ENCODE measurements around the gene SMARCA1. TPM values are rescaled to one million over a fixed set of nuclear protein-coding genes. Genes with fewer than 3 reads are reported as not detected.

Gene SMARCA1
- total and polyA plus RNA-seq, 2 of the 4 experiments (the other 2 are of a cell fraction), result 31.0 to 32.8 TPM

DNA sequence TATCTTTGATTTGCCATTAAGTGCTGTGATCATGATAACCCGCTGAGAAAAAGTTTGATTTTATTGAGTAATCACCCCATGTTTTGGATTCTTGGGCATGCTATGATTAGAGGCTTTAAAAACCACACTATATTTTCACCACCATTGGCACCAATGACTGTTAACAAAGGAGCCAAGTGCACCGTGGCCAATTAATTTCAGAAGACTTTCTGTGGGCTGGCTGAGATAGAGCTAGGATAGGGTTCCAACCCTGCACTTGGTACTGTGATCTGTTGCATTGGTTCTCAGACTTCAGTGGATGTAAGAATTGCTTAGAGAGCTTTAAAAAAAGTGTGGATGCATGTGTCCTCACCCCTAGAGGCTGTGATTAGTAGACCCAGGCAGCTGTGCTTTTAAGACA lies 49.1 kb upstream of the SMARCA1 start:
- no peak for DNase-seq

More for the DNA sequence above, 49.1 kb upstream of the SMARCA1 start:
- Histone ChIP-seq H4K20me1 (ENCODE audit: insufficient read depth, low read length) (no peaks in the 10 kb centered on the region), H3K9ac (ENCODE audit: low read depth, low read length) (no peak overlapping the region), H2BK5ac (ENCODE audit: low read depth, low read length, poor library complexity, severe bottlenecking) (no peak overlapping the region), H3K79me1 (ENCODE audit: low read depth in 1 of 2, low read length in 2 of 2) (no peaks in the 10 kb centered on the region; a peak in 1 of 4 replicates), H3K56ac (ENCODE audit: extremely low read depth, insufficient read depth, low read length) (no peak overlapping the region), H4K8ac (ENCODE audit: low read depth in 2 of 2, low read length in 2 of 2) (no peak overlapping the region), H2BK15ac (ENCODE audit: low read depth, low read length) (no peak overlapping the region), H4K5ac (ENCODE audit: low read depth, low read length) (no peak overlapping the region), H3K4me1 (ENCODE audit: control insufficient read depth, insufficient read depth, low read length) (no peaks in the 10 kb centered on the region), H3K27ac (ENCODE audit: insufficient read depth, low read length) (no peak overlapping the region), H3K18ac (ENCODE audit: low read depth, low read length) (no peak overlapping the region), H3K4ac (ENCODE audit: low read depth, low read length) (no peak overlapping the region), H4K91ac (ENCODE audit: insufficient read depth, low read depth, low read length) (no peak overlapping the region), H3K36me3 (ENCODE audit: control insufficient read depth, insufficient read depth, low read length) (peaks cover 8% of the 10 kb centered on the region; the same call in 1 of the 2 replicates), H3K4me3 (ENCODE audit: insufficient read depth, low read depth, low read length) (no peak overlapping the region), H3K9me1 (ENCODE audit: insufficient read depth, low read length) (no peaks in the 10 kb centered on the region), H3K14ac (replicated peaks; ENCODE audit: low read depth, low read length) (no peak overlapping the region), H2AK9ac (replicated peaks; ENCODE audit: low read depth, low read length, poor library complexity) (no peak overlapping the region), H3K23ac (ENCODE audit: low read depth, low read length) (no peak overlapping the region), H3K4me2 (ENCODE audit: low read depth, low read length) (no peak overlapping the region), H3K9me3 (ENCODE audit: control insufficient read depth, insufficient read depth, low read length) (no peaks in the 10 kb centered on the region), H2AK5ac (ENCODE audit: low read depth, low read length) (no peak overlapping the region), H2AFZ (replicated peaks; ENCODE audit: low read length, poor library complexity) (no peak overlapping the region), H3K27me3 (ENCODE audit: control insufficient read depth, insufficient read depth, low read length) (no peaks in the 10 kb centered on the region; the same call in 1 of the 2 replicates), H2BK120ac (ENCODE audit: low read depth, low read length) (no peak overlapping the region), H2BK20ac (ENCODE audit: low read depth, low read length) (no peak overlapping the region)
- TF ChIP-seq RFX5 (IDR thresholded peaks at IDR 0.05; ENCODE audit: low read depth, low read length) (no peak), MAFK (IDR thresholded peaks at IDR 0.05; ENCODE audit: low read depth, low read length) (no peak), RCOR1 (IDR thresholded peaks at IDR 0.05; ENCODE audit: insufficient replicate concordance, low read length) (no peak), MXI1 (IDR thresholded peaks at IDR 0.05; ENCODE audit: borderline replicate concordance, low read depth, low read length) (no peak), POLR2A (IDR thresholded peaks at IDR 0.05; ENCODE audit: low read depth, low read length) (no peak)
- TF ChIP-seq, protein P1, sequence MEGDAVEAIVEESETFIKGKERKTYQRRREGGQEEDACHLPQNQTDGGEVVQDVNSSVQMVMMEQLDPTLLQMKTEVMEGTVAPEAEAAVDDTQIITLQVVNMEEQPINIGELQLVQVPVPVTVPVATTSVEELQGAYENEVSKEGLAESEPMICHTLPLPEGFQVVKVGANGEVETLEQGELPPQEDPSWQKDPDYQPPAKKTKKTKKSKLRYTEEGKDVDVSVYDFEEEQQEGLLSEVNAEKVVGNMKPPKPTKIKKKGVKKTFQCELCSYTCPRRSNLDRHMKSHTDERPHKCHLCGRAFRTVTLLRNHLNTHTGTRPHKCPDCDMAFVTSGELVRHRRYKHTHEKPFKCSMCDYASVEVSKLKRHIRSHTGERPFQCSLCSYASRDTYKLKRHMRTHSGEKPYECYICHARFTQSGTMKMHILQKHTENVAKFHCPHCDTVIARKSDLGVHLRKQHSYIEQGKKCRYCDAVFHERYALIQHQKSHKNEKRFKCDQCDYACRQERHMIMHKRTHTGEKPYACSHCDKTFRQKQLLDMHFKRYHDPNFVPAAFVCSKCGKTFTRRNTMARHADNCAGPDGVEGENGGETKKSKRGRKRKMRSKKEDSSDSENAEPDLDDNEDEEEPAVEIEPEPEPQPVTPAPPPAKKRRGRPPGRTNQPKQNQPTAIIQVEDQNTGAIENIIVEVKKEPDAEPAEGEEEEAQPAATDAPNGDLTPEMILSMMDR (conservative IDR thresholded peaks at IDR 0.05; ENCODE audit: low read depth, low read length), result no peak
- ChIA-PET CTCF (interaction anchor here (0.7 to 1.2 kb wide), 2 partner anchors 13 to 316 kb away, joined by 3 to 4 read pairs; no protein-coding TSS in a partner anchor), POLR2A (ENCODE audit: unreplicated experiment) (no interaction called here)
- WGBS, 2 experiments (ENCODE audit: extremely low coverage in 2 of 2, insufficient read length in 1 of 2), result 80% methylated on average over 1 of the region's 2 CpGs; no CpG with 5 or more reads in 1 of the 2 experiments
- no TSS peak for BruUV-seq (replicated peaks)
- intact Hi-C loops (cut with micrococcal nuclease), result no loop called here
- dilution Hi-C loops (cut with HindIII; ENCODE audit: low sequenced_read_pairs, unreplicated experiment), result no loop called here
- ATAC-seq (ENCODE audit: low read depth), result no peak
- in situ Hi-C loops (cut with MboI; ENCODE audit: low sequenced_read_pairs), result no loop called here

All from IMR-90 (cell line).